RWPE2 (cell line): ENCODE results near the gene FIZ1.

ENCODE experiments used
- ATAC-seq: fragments of 200-7000 bp; cut with Tn5 transposase; 3 replicates; pipeline ENCODE4 v1.9.1; 2021; ENCODE audit warnings: low read depth
- DNase-seq: peaks from one replicate; pipeline ENCODE4 v3.0.0-alpha.2; 2020; ENCODE audit warnings: low spot score
- H3K27ac ChIP-seq: fragments of 450-650 bp; 2 replicates; pipeline ENCODE4 v1.5.1; 2017; ENCODE audit warnings: mild to moderate bottlenecking; ENCODE audit not compliant: poor library complexity, severe bottlenecking
- H3K27me3 ChIP-seq: fragments of 250-450 bp; sonication (Bioruptor Pico); 2 replicates; pipeline ENCODE4 v1.5.1; 2021; ENCODE audit warnings: mild to moderate bottlenecking, moderate library complexity; ENCODE audit not compliant: insufficient read depth, poor library complexity, severe bottlenecking
- H3K36me3 ChIP-seq: fragments of 250-450 bp; sonication (Bioruptor Pico); 2 replicates; pipeline ENCODE4 v1.5.1; 2020; ENCODE audit warnings: low read depth, mild to moderate bottlenecking, moderate library complexity
- H3K4me1 ChIP-seq: fragments of 250-450 bp; sonication (Bioruptor Pico); 2 replicates; pipeline ENCODE4 v1.5.1; 2021; ENCODE audit warnings: mild to moderate bottlenecking, moderate library complexity; ENCODE audit not compliant: insufficient read depth, poor library complexity, severe bottlenecking
- H3K4me3 ChIP-seq: fragments of 250-450 bp; sonication (Bioruptor Pico); 2 replicates; pipeline ENCODE4 v1.5.1; 2021; ENCODE audit warnings: mild to moderate bottlenecking, moderate library complexity; ENCODE audit not compliant: severe bottlenecking
- H3K9me3 ChIP-seq: fragments of 250-450 bp; sonication (Bioruptor Pico); 2 replicates; pipeline ENCODE4 v1.5.1; 2021; ENCODE audit warnings: mild to moderate bottlenecking, moderate library complexity; ENCODE audit not compliant: severe bottlenecking
- CTCF ChIP-seq: fragments of 450-650 bp; IDR thresholded peaks from one replicate; pipeline ENCODE4 v1.5.1; 2017; ENCODE audit warnings: mild to moderate bottlenecking, moderate library complexity; ENCODE audit not compliant: poor library complexity, severe bottlenecking

FIZ1 gene

GRCh38 chr19:55563261-55563690, 36.0 kb downstream of the FIZ1 start:
- Histone ChIP-seq H3K27ac (no peak overlapping the region), H3K9me3 (no peaks in the 10 kb centered on the region), H3K36me3 (no peaks in the 10 kb centered on the region), H3K27me3 (no peaks in the 10 kb centered on the region), H3K4me3 (no peak overlapping the region), H3K4me1 (no peaks in the 10 kb centered on the region)
- no peak for ATAC-seq
- DNase-seq, result no peak
- TF ChIP-seq CTCF, result no peak

GRCh38 chr19:55559684-55560083, 39.6 kb downstream of the FIZ1 start:
- H3K27ac ChIP-seq, result no peak overlapping the region
- no peaks in the 10 kb centered on the region for H3K9me3 ChIP-seq
- no peaks in the 10 kb centered on the region for H3K4me1 ChIP-seq
- H3K36me3 ChIP-seq, result no peaks in the 10 kb centered on the region
- H3K27me3 ChIP-seq, result no peaks in the 10 kb centered on the region
- no peak for ATAC-seq
- TF ChIP-seq CTCF, result no peak
- no peak for DNase-seq
- no peak overlapping the region for H3K4me3 ChIP-seq

GRCh38 chr19:55554741-55555152, 44.6 kb downstream of the FIZ1 start:
- H3K27me3 ChIP-seq, result no peaks in the 10 kb centered on the region
- H3K36me3 ChIP-seq, result no peaks in the 10 kb centered on the region
- peaks cover 11% of the 10 kb centered on the region for H3K4me1 ChIP-seq
- H3K27ac ChIP-seq, result no peak overlapping the region
- no peaks in the 10 kb centered on the region for H3K9me3 ChIP-seq
- ATAC-seq (no peak), DNase-seq (no peak)
- no peak overlapping the region for H3K4me3 ChIP-seq
- no peak for TF ChIP-seq CTCF

GRCh38 chr19:55554302-55554701, 45.0 kb downstream of the FIZ1 start:
- DNase-seq (no peak), ATAC-seq (no peak)
- Histone ChIP-seq H3K36me3 (no peaks in the 10 kb centered on the region), H3K4me1 (peaks cover 15% of the 10 kb centered on the region), H3K27me3 (no peaks in the 10 kb centered on the region), H3K4me3 (no peak overlapping the region), H3K27ac (no peak overlapping the region), H3K9me3 (no peaks in the 10 kb centered on the region)
- TF ChIP-seq CTCF, result no peak

- no peak for DNase-seq
Observed at GRCh38 chr19:55553217-55554182, 45.8 kb downstream of the FIZ1 start.

More at GRCh38 chr19:55553217-55554182, 45.8 kb downstream of the FIZ1 start:
- no peak for ATAC-seq
- peaks cover 20% of the 10 kb centered on the region for H3K4me1 ChIP-seq
- H3K27ac ChIP-seq, result peak overlapping the region; percentile 2
- TF ChIP-seq CTCF, result no peak
- H3K36me3 ChIP-seq, result no peaks in the 10 kb centered on the region
- H3K9me3 ChIP-seq, result no peaks in the 10 kb centered on the region
- no peaks in the 10 kb centered on the region for H3K27me3 ChIP-seq
- no peak overlapping the region for H3K4me3 ChIP-seq
